ENCODE measurements around the gene ELF3. TPM values are rescaled to one million over a fixed set of nuclear protein-coding genes. Genes with fewer than 3 reads are reported as not detected.
"Not testable (repeated sequence)": the region's sequence is repeated elsewhere in the genome, so short reads cannot be mapped to it uniquely, and the experiment has no call there.

ELF3 gene
- total and polyA plus RNA-seq, 8 donors: 146 to 1,083 (median 248) TPM

GRCh38 chr1:202061055-202061454, 50.7 kb downstream of the ELF3 start:
- WGBS, 5 donors: 81 to 93% (median 88%) methylated on average over 4 of the region's 4 CpGs
- Histone ChIP-seq H3K27ac (no peak overlapping the region), H3K4me1 (peaks cover 7 to 25% (median 12%) of the 10 kb centered on the region in 4 donors), H3K9me3 (no peaks in the 10 kb centered on the region), H3K4me3 (no peak overlapping the region), H3K27me3 (no peaks in the 10 kb centered on the region), H3K36me3 (no peaks in the 10 kb centered on the region)
- TF ChIP-seq EP300 (IDR thresholded peaks at IDR 0.05) (no peak), POLR2A (IDR thresholded peaks at IDR 0.05) (no peak), POLR2AphosphoS5 (IDR thresholded peaks at IDR 0.05) (no peak), CTCF (IDR thresholded peaks at IDR 0.05) (no peak)
- DNase-seq: no peak
- intact Hi-C loops (cut with DNase I; ENCODE audit: low total_unique reads): no loop called here

GRCh38 chr1:202061787-202062186, 51.4 kb downstream of the ELF3 start:
- WGBS, 5 donors: 56 to 72% (median 60%) methylated on average over 6 of the region's 6 CpGs
- H3K36me3 ChIP-seq; H3K9me3 ChIP-seq; intact Hi-C loops (cut with DNase I; ENCODE audit: low total_unique reads); H3K27ac ChIP-seq; DNase-seq; H3K4me3 ChIP-seq; H3K27me3 ChIP-seq: not testable (repeated sequence)
- H3K4me1 ChIP-seq: peaks cover 0 to 18% (median 9%) of the 10 kb centered on the region in 4 donors

GRCh38 chr1:202062636-202063035, 52.2 kb downstream of the ELF3 start:
- 91 to 97% (median 96%) methylated on average over 7 of the region's 7 CpGs for whole genome bisulfite sequencing, 5 donors
- H3K4me1 ChIP-seq; intact Hi-C loops (cut with DNase I; ENCODE audit: low total_unique reads); H3K36me3 ChIP-seq; H3K9me3 ChIP-seq; H3K27ac ChIP-seq; DNase-seq; H3K4me3 ChIP-seq; H3K27me3 ChIP-seq: not testable (repeated sequence)

GRCh38 chr1:202063093-202063492, 52.7 kb downstream of the ELF3 start:
- Histone ChIP-seq H3K4me3 (no peak overlapping the region), H3K4me1 (peaks cover 0 to 5% (median 2%) of the 10 kb centered on the region in 4 donors), H3K9me3 (no peaks in the 10 kb centered on the region), H3K27me3 (no peaks in the 10 kb centered on the region), H3K27ac (no peak overlapping the region), H3K36me3 (no peaks in the 10 kb centered on the region)
- no peak for DNase-seq
- WGBS, 5 donors: 21 to 41% (median 31%) methylated on average over 1 of the region's 1 CpG
- intact Hi-C loops (cut with DNase I; ENCODE audit: low total_unique reads): no loop called here
- no peak for TF ChIP-seq POLR2AphosphoS5 (IDR thresholded peaks at IDR 0.05)
- TF ChIP-seq POLR2A (IDR thresholded peaks at IDR 0.05): no peak
- TF ChIP-seq CTCF (IDR thresholded peaks at IDR 0.05): no peak
- no peak for TF ChIP-seq EP300 (IDR thresholded peaks at IDR 0.05)

GRCh38 chr1:202064889-202065312, 54.5 kb downstream of the ELF3 start:
- intact Hi-C loops (cut with DNase I; ENCODE audit: low total_unique reads); H3K4me1 ChIP-seq; H3K9me3 ChIP-seq; H3K36me3 ChIP-seq; H3K27me3 ChIP-seq; DNase-seq; H3K4me3 ChIP-seq; H3K27ac ChIP-seq: not testable (repeated sequence)
- WGBS, 5 donors: 88 to 95% (median 93%) methylated on average over 6 to 10 of the region's 10 CpGs

Small RNA genes within 50 kb of the gene (small RNA-seq; reads per million reads assigned to genes)
- gene AL691482.1 (0 reads per million in 4 donors), gene AL691482.2 (0 reads per million in 4 donors), gene MIR6740 (0 reads per million in 4 donors), gene RF00156 (0 reads per million in 4 donors)

Other genes with a start within 250 kb of the ELF3 start
- 10 to 100 TPM in 2 of 5 donors, 1 to 10 TPM in 3; 5.2 to 27.9 (median 9.9) TPM for gene IPO9, start 181.4 kb upstream of the ELF3 start, total RNA-seq
- gene IPO9, start 181.4 kb upstream of the ELF3 start, polyA plus RNA-seq: 10 to 100 TPM; 13.5 to 18.6 (median 14.4) TPM
- 10 to 100 TPM in 3 of 5 donors, 1 to 10 TPM in 1, under 1 TPM in 1; 0.87 to 33.3 (median 10.3) TPM for gene SHISA4, start 121.7 kb upstream of the ELF3 start, total RNA-seq
- 10 to 100 TPM; 14.1 to 18.3 (median 14.6) TPM for gene SHISA4, start 121.7 kb upstream of the ELF3 start, polyA plus RNA-seq
- 100 to 1,000 TPM in 3 of 5 donors, 10 to 100 TPM in 2; 27.5 to 420 (median 102) TPM for gene LMOD1, start 64.0 kb upstream of the ELF3 start, total RNA-seq
- 100 to 1,000 TPM in 1 of 3 donors, 10 to 100 TPM in 2; 19.6 to 117 (median 22.9) TPM for gene LMOD1, start 64.0 kb upstream of the ELF3 start, polyA plus RNA-seq
- gene TIMM17A, start 55.1 kb upstream of the ELF3 start, total RNA-seq: 10 to 100 TPM in 2 of 5 donors, 1 to 10 TPM in 3; 3.2 to 47.0 (median 7.1) TPM
- 10 to 100 TPM; 26.1 to 48.8 (median 37.4) TPM for gene TIMM17A, start 55.1 kb upstream of the ELF3 start, polyA plus RNA-seq
- 100 to 1,000 TPM in 3 of 5 donors, 10 to 100 TPM in 2; 23.3 to 900 (median 102) TPM for gene RNPEP, start 27.9 kb upstream of the ELF3 start, total RNA-seq
- gene RNPEP, start 27.9 kb upstream of the ELF3 start, polyA plus RNA-seq: 10 to 100 TPM; 31.6 to 38.6 (median 37.6) TPM
- gene GPR37L1, start 112.3 kb downstream of the ELF3 start, total RNA-seq: 1 to 10 TPM in 1 of 5 donors, under 1 TPM in 3, not detected in 1; under 0.01 to 2.0 (median 0.45) TPM
- gene GPR37L1, start 112.3 kb downstream of the ELF3 start, polyA plus RNA-seq: under 1 TPM in 1 of 3 donors, not detected in 2; 0.18 TPM
- 10 to 100 TPM in 4 of 5 donors, 1 to 10 TPM in 1; 7.8 to 34.5 (median 29.4) TPM for gene ARL8A, start 134.2 kb downstream of the ELF3 start, total RNA-seq
- gene ARL8A, start 134.2 kb downstream of the ELF3 start, polyA plus RNA-seq: 10 to 100 TPM; 18.3 to 20.4 (median 19.1) TPM
- 10 to 100 TPM in 1 of 5 donors, 1 to 10 TPM in 3, not detected in 1; 2.0 to 16.3 (median 4.6) TPM for gene PTPN7, start 150.0 kb downstream of the ELF3 start, total RNA-seq
- 1 to 10 TPM; 1.8 to 4.4 (median 2.1) TPM for gene PTPN7, start 150.0 kb downstream of the ELF3 start, polyA plus RNA-seq
- under 1 TPM in 2 of 5 donors, not detected in 3; 0.43 to 0.73 TPM for gene LGR6, start 183.2 kb downstream of the ELF3 start, total RNA-seq
- 1 to 10 TPM in 1 of 3 donors, under 1 TPM in 1, not detected in 1; 0.15 to 3.5 TPM for gene LGR6, start 183.2 kb downstream of the ELF3 start, polyA plus RNA-seq